Pancreas (tissue), 10 donors: ENCODE measurements around the gene PHACTR3. TPM values are rescaled to one million over a fixed set of nuclear protein-coding genes. Genes with fewer than 3 reads are reported as not detected.

Experiments used
- ATAC-seq, 4 donors: fragments of 200-7000 bp; cut with Tn5 transposase; one replicate each; pipeline versions ENCODE4 v1.8.0 to v1.9.1; 2020; ENCODE audit warnings: mild to moderate bottlenecking in 4 of 4, moderate library complexity in 4 of 4
- DNase-seq, 6 donors: peaks; one replicate each; pipeline ENCODE4 v3.0.0-alpha.2; 2020
- FAIRE-seq: peaks from 2 replicates; lab custom pipeline; 2012; peaks lifted over from hg19 to GRCh38; lab: Jason Lieb, UNC
- H3K27ac ChIP-seq, 4 donors: fragments of 200-600 bp; sonication (generic); 1 replicate in 3 of 4; 2 replicates in 1 of 4; pipeline versions ENCODE4 v1.5.0 to v1.8.0; 2020
- H3K27me3 ChIP-seq, 4 donors: fragments of 200-600 bp; one replicate each; pipeline ENCODE4 v1.8.0; 2021
- H3K36me3 ChIP-seq, 3 donors: fragments of 200-600 bp; sonication (generic) in 1 of 3; one replicate each; pipeline versions ENCODE4 v1.5.0 to v1.8.0; 2020 to 2021
- H3K4me1 ChIP-seq, 3 donors: fragments of 200-600 bp; one replicate each; pipeline ENCODE4 v1.8.0; 2021
- H3K4me3 ChIP-seq, 4 donors: fragments of 200-600 bp; sonication (generic) in 2 of 4; one replicate each; pipeline versions ENCODE4 v1.5.0 to v1.8.0; 2020 to 2021
- H3K9me3 ChIP-seq, 4 donors: fragments of 200-600 bp; one replicate each; pipeline ENCODE4 v1.8.0; 2021
- CTCF ChIP-seq, 4 donors: fragments of 200-600 bp; sonication (generic) in 3 of 4; IDR thresholded peaks; one replicate each; pipeline versions ENCODE4 v1.5.0 to v1.8.0; 2021; ENCODE audit warnings: antibody characterized with exemption in 4 of 4
- WGBS, 2 donors: extraction: QIAGEN DNeasy Blood & Tissue Kit; methylation state at CpG; one replicate each; pipeline ENCODE4 v1.1.7; 2013; 5-methylcytosine and 5-hydroxymethylcytosine counted together
- intact Hi-C, 3 donors: fragments of 100-400 bp; cut with DNase I; formaldehyde crosslinking; loops; one replicate each; pipeline versions ENCODE4 v1.11.1 to v1.14.2; 2022
- polyA plus RNA-seq, 2 donors: library from polyadenylated mRNA; stranded (reverse); fragments of 200-250 nt; gene quantifications; one replicate each; pipeline ENCODE4 v1.2.3, GENCODE V29; 2013
- total RNA-seq, 6 donors: library from RNA; stranded (reverse); fragmentation: NEBNext Ultra II Directional in 4 of 6; extraction: Animal tissue kit (Norgen Biotek cat#: 25700) in 4 of 6; gene quantifications; one replicate each; pipeline versions ENCODE4 v1.2.1 to v1.2.4, GENCODE V29; 2021 to 2023
- donor health status: healthy with polysubstance abuse.
- donor health status: DM: no; HTN: no; CAD: no; lungs with moderate emphysema.
- donor health status: DM: no; HTN: no; CAD: no.
- donor health status: control.
- donor health status: control.
- donor health status: Bipolar disorder and iron deficiency.
- donor health status: DM: yes; HTN: yes; CAD: no.
- donor health status: DM: no; HTN: no; CAD: no.
- donor health status: DM: no; HTN: no; CAD: no.
- donor health status: DM: yes; HTN: yes; CAD: no.

The PHACTR3 gene
- total and polyA plus RNA-seq, 8 donors: 0.14 to 1.5 (median 0.35) TPM; not detected in 3

- H3K4me3 ChIP-seq: no peak overlapping the region
- WGBS, 2 donors: 80 to 88% methylated on average over 12 of the region's 12 CpGs
- DNase-seq (no peak), FAIRE-seq (no peak), ATAC-seq (no peak)
- peaks cover 0 to 5% (median 0%) of the 10 kb centered on the region in 4 donors for H3K27me3 ChIP-seq
- no peak for TF ChIP-seq CTCF (IDR thresholded peaks at IDR 0.05)
- H3K27ac ChIP-seq: no peak overlapping the region
- intact Hi-C loops: no loop called here
- H3K9me3 ChIP-seq: no peaks in the 10 kb centered on the region
- no peaks in the 10 kb centered on the region for H3K36me3 ChIP-seq
- H3K4me1 ChIP-seq: no peaks in the 10 kb centered on the region
These were observed 114.4 kb downstream of the PHACTR3 start for GRCh38 chr20:59718751-59719150.

GRCh38 chr20:59720013-59720412 is 115.7 kb downstream of the PHACTR3 start:
- DNase-seq (no peak), FAIRE-seq (no peak), ATAC-seq (no peak)
- Histone ChIP-seq H3K4me3 (no peak overlapping the region), H3K27me3 (no peaks in the 10 kb centered on the region), H3K36me3 (no peaks in the 10 kb centered on the region), H3K9me3 (no peaks in the 10 kb centered on the region), H3K27ac (no peak overlapping the region), H3K4me1 (no peaks in the 10 kb centered on the region)
- WGBS, 2 donors: 69 to 84% methylated on average over 10 of the region's 10 CpGs
- intact Hi-C loops: no loop called here
- TF ChIP-seq CTCF (IDR thresholded peaks at IDR 0.05): no peak

GRCh38 chr20:59721386-59721785 is 117.0 kb downstream of the PHACTR3 start:
- DNase-seq: no peak
- no peaks in the 10 kb centered on the region for H3K9me3 ChIP-seq
- no peak overlapping the region for H3K27ac ChIP-seq
- 69 to 72% methylated on average over 7 of the region's 7 CpGs for WGBS, 2 donors
- no peak for FAIRE-seq
- no peaks in the 10 kb centered on the region for H3K27me3 ChIP-seq
- intact Hi-C loops: no loop called here
- H3K4me3 ChIP-seq: no peak overlapping the region
- no peaks in the 10 kb centered on the region for H3K36me3 ChIP-seq
- H3K4me1 ChIP-seq: no peaks in the 10 kb centered on the region
- no peak for TF ChIP-seq CTCF (IDR thresholded peaks at IDR 0.05)
- ATAC-seq: no peak

GRCh38 chr20:59723108-59723500 is 118.8 kb downstream of the PHACTR3 start:
- intact Hi-C loops: no loop called here
- H3K4me1 ChIP-seq: no peaks in the 10 kb centered on the region
- no peaks in the 10 kb centered on the region for H3K36me3 ChIP-seq
- DNase-seq: no peak
- no peaks in the 10 kb centered on the region for H3K9me3 ChIP-seq
- FAIRE-seq: no peak
- no peak overlapping the region for H3K4me3 ChIP-seq
- H3K27me3 ChIP-seq: peaks cover 0 to 4% (median 0%) of the 10 kb centered on the region in 4 donors
- TF ChIP-seq CTCF (IDR thresholded peaks at IDR 0.05): no peak
- H3K27ac ChIP-seq: no peak overlapping the region
- peak in 3 of 4 donors; percentile 15 to 65 (median 59) for ATAC-seq
- 58 to 70% methylated on average over 5 of the region's 5 CpGs for WGBS, 2 donors

- no peak for ATAC-seq
- Histone ChIP-seq H3K36me3 (no peaks in the 10 kb centered on the region), H3K4me1 (no peaks in the 10 kb centered on the region), H3K9me3 (no peaks in the 10 kb centered on the region), H3K4me3 (no peak overlapping the region), H3K27me3 (peaks cover 0 to 9% (median 0%) of the 10 kb centered on the region in 4 donors), H3K27ac (no peak overlapping the region)
- FAIRE-seq: no peak
- DNase-seq: no peak
- intact Hi-C loops: no loop called here
- TF ChIP-seq CTCF (IDR thresholded peaks at IDR 0.05): no peak
- WGBS, 2 donors: 69 to 80% methylated on average over 19 of the region's 19 CpGs
These were observed 119.5 kb downstream of the PHACTR3 start for GRCh38 chr20:59723607-59724456.
